Tongue (tissue), 2 donors: Measurements from ENCODE around the gene TWF2. TPM values are rescaled to one million over a fixed set of nuclear protein-coding genes. Genes with fewer than 3 reads are reported as not detected.

ENCODE experiments used
- DNase-seq: peaks from one replicate; pipeline ENCODE4 v3.0.0-alpha.2; 2015
- total RNA-seq: library from RNA; depleted of rRNA; stranded (reverse); fragments of >200 nt; gene quantifications from one replicate; pipeline ENCODE4 v1.2.3, GENCODE V29; 2014

Gene TWF2
- total RNA-seq, 1 donor from 2014 or later = 34.6 TPM

GRCh38 chr3:52237657-52238172, 1.2 kb downstream of the TWF2 start:
- no peak for DNase-seq

DNA sequence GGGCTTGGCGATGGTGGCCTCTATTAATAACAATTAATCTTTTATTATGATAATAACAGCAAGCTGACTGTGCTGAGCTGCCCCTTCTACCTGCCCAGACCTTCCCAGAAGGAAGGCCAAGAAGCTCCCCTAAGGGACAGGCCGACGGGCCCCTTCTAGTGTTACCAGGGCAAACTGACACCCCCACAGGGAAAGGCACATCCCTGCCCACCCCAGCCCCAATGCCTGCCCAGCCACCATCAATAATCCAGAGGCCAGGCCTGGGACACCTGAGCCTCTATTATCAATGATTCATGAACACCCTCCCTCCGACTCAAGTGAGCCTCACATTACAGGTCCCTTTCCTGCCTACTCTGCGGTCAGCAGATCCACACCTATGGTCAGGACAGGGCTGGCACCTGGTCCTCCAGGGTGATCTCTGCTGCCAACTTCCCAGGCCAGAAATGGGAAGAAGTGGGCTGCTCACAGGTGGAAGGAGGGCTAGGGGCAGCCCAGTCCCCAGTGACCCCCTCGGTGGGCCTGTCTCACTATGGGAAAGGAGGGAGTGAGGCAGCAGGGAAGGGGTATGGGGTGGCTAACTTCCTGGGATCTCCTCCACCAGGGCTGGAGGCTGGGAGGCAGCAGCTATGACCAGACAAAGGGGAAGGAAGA, 1.8 kb downstream of the TWF2 start:
- no peak for DNase-seq

DNA sequence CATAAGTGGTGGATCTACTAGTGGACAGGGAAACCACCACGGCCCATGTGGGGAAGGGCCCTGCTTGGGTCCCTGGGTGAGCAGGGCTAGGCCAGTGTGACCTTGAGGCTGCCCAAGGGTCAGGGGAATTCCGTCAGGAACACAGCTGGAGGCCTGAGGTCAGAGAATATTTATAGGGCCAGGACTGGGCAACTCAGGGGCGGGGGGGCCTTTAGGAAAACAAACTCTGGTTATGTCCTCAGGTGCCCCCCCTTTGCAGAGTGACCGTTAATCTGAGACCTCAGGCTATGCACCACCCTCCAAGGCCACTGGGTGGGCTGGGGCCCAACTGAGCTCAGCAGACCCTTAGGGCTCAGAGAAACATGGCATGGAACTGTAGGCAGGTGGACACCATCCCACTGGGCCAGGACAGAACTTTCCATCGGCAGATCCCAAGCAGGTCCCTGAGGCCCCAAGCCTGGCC, 2.5 kb downstream of the TWF2 start:
- DNase-seq = no peak

DNA sequence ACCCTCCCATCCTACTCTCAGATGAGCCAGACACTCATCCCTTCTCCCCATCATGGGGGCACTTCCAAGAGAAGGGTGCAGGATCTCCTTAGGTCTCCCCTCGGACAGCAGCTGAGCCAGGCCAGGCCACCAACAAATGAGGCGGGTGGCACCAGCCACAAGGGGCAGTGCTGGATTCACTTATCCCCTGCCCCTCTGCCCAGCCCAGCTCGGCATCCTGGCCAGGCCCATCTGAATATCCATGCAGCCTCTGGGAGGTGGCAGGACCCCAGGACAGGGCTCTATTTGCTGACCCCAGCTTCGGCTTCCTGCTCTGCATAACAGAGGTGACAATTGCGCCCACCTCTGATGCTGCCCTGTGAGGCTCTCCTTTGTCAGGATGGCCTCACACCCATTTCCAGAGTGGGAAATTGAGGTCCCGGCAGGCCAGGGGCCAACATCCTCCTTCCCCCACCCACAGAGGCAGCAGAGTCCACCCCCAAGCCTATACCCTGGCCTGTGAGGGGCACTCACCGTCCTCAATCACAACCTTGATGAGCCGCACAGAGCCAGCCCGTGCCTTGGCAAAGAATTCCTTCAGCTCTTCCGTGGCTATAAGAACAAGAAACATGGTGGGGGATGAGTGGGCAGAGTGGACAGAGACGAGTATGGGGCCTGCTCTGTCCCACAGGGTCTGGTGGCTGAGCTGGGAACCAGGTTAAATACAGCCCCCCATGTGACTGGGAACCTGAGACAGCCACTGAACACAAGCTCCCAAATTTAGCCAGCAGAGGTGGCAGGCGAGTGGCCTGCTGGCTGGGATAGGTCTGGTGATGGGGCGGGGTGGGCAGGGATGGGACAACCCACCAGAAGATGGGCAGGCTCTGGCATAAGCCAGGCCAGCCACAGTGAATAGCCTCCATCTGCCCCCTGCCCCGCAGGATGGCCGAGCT, 4.2 kb downstream of the TWF2 start:
- no peak for DNase-seq

- DNase-seq = peak; percentile 33
Observed at GRCh38 chr3:52233968-52234367, 5.0 kb downstream of the TWF2 start.

DNA sequence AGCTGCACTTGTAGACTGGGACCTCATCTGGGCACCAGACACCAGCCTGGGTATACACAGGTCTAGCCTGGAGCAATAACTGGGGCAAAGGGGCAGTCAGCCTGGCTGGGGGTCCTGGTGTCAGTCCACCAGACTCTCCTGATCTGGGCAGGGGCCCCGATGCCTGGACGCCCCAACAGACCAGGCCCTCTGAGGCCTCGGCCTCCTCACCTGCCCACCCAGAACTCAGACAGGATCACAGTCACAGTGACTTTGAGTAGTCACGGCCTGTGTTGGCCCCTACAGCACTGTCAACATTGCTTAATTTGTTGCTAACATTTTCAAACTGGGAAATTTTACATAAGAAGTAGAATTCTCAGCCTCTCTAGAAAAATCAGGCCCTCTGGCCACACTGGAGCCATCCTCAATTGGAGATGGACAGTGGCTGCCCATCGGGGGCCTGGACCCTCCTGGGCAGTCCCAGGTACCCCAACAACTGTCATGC, 5.8 kb downstream of the TWF2 start:
- DNase-seq = no peak

- DNase-seq = no peak
Observed at GRCh38 chr3:52232279-52233107, 6.5 kb downstream of the TWF2 start.

GRCh38 chr3:52231502-52232278, 7.3 kb downstream of the TWF2 start:
- DNase-seq = peak; percentile 58

GRCh38 chr3:52230889-52231499, 8.0 kb downstream of the TWF2 start:
- no peak for DNase-seq

- DNase-seq = no peak
Observed at GRCh38 chr3:52230461-52230860, 8.5 kb downstream of the TWF2 start.

GRCh38 chr3:52229656-52230055, 9.3 kb downstream of the TWF2 start:
- no peak for DNase-seq

GRCh38 chr3:52228751-52229291, 10.1 kb downstream of the TWF2 start:
- DNase-seq = no peak

- no peak for DNase-seq
Observed at GRCh38 chr3:52228266-52228665, 10.7 kb downstream of the TWF2 start.

DNA sequence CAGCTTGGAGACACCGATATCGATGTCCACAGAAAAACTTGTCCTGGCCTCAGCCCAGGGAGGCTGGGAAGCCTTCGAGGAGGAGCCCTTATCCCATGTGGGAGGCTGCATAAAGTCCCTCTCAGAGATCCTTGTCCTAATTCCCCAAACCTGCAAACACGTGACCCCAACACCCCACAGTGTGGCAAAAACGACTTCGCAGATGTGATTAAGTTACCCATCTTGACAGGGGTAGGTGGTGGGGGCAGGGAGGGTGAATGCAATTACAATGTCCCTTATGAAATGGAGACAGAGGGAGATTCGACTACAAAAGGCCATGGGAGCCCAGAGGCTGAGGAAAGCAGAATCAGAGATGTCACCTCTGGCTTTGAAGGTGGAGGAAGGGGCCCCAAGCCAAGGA, 11.2 kb downstream of the TWF2 start:
- DNase-seq = no peak

DNA sequence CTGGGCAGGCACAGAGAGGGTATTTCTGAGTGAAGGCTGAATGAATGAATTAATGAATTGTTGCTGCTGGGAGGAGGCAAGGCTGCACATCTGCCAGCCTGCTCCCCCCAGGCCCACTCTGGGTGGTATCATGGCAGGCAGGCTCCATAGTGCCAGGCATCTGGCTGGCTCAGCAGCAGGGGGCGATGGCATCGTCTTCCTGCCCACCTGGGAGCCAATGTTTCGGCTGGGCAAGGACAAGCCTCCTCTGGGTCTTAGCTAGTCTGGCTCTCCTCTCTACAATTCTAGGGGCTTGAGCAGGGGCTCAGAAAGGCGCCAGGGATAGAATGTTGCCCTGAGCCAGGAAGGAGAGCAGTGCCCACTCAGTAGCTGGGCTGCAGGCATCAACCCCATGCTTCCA, 11.8 kb downstream of the TWF2 start:
- no peak for DNase-seq

- no peak for DNase-seq
Observed at GRCh38 chr3:52226229-52226817, 12.6 kb downstream of the TWF2 start.

- DNase-seq = no peak
Observed at GRCh38 chr3:52225452-52226228, 13.3 kb downstream of the TWF2 start, which contains the start of gene TLR9. TLR9 (minus strand) TSS chr3:52225645; CDS start chr3:52225529, 116 bp downstream.

GRCh38 chr3:52223449-52224408, 15.2 kb downstream of the TWF2 start:
- DNase-seq = no peak
